Measurements from ENCODE around the gene PLXNC1.
A peak's percentile ranks its signal among the peaks of the same experiment; 100 is the strongest.

Gene PLXNC1

GRCh38 chr12:94123127-94123526 is 25.2 kb upstream of the PLXNC1 start:
- Histone ChIP-seq H3K4me3 (ENCODE audit: low read depth, low read length) (no peak overlapping the region), H3K9me3 (ENCODE audit: severe bottlenecking) (no peaks in the 10 kb centered on the region), H3K27me3 (ENCODE audit: insufficient read depth, low read depth, severe bottlenecking) (no peaks in the 10 kb centered on the region), H3K36me3 (no peaks in the 10 kb centered on the region), H3K27ac (no peak overlapping the region)
- TF ChIP-seq, protein P1, sequence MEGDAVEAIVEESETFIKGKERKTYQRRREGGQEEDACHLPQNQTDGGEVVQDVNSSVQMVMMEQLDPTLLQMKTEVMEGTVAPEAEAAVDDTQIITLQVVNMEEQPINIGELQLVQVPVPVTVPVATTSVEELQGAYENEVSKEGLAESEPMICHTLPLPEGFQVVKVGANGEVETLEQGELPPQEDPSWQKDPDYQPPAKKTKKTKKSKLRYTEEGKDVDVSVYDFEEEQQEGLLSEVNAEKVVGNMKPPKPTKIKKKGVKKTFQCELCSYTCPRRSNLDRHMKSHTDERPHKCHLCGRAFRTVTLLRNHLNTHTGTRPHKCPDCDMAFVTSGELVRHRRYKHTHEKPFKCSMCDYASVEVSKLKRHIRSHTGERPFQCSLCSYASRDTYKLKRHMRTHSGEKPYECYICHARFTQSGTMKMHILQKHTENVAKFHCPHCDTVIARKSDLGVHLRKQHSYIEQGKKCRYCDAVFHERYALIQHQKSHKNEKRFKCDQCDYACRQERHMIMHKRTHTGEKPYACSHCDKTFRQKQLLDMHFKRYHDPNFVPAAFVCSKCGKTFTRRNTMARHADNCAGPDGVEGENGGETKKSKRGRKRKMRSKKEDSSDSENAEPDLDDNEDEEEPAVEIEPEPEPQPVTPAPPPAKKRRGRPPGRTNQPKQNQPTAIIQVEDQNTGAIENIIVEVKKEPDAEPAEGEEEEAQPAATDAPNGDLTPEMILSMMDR (IDR thresholded peaks at IDR 0.05; ENCODE audit: low read depth, low read length): no peak
- no peak for DNase-seq

GRCh38 chr12:94126067-94126466 is 22.3 kb upstream of the PLXNC1 start:
- no peak overlapping the region for H3K4me3 ChIP-seq (ENCODE audit: low read depth, low read length)
- DNase-seq: no peak
- H3K27ac ChIP-seq: no peak overlapping the region
- H3K9me3 ChIP-seq (ENCODE audit: severe bottlenecking): peaks cover under 1% of the 10 kb centered on the region
- TF ChIP-seq, protein P1 (IDR thresholded peaks at IDR 0.05; ENCODE audit: low read depth, low read length): no peak
- no peaks in the 10 kb centered on the region for H3K36me3 ChIP-seq
- no peaks in the 10 kb centered on the region for H3K27me3 ChIP-seq (ENCODE audit: insufficient read depth, low read depth, severe bottlenecking)

DNA sequence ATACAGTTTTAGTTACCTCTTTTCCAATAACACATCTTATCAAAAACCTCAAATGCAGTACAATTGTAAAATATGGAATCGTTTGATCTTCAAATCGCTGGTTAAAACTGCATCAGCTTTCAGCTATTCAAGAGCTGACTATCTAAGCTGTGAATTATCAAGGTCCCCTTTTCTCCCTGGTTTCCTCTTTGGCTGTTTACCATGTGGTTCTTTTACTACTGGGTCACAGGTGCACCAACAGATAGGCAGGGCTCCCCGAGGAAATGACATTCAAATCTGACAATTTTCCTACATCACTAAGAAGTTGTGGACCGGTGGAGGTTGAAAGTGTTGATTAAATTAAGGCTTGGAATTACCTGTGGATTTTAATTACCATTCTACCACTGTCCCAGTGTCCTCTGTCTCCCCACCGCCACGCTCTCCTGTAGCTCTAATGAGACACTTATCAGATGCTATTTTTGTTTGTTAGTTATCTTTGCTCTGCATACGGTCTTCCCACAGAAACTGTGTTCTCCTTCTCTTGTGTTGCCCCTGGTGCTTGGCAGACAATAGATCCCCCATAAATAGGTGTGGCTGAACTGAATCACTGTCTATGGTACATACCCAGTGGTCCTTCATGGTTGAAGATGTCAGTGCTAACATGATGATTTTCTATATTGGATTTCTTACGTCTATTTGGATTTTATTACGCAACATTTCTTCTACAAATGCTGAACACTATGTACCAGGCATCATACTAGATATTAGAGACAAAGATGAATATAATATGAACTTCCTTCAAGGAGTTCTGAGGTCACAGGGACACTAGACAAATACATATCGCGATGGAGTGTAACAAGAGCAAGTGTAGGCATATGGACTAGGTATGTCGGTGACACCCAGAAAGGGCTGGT is 20.9 kb upstream of the PLXNC1 start:
- no peaks in the 10 kb centered on the region for H3K27me3 ChIP-seq (ENCODE audit: insufficient read depth, low read depth, severe bottlenecking)
- H3K9me3 ChIP-seq (ENCODE audit: severe bottlenecking): peaks cover 2% of the 10 kb centered on the region
- H3K4me3 ChIP-seq (ENCODE audit: low read depth, low read length): no peak overlapping the region
- H3K27ac ChIP-seq: no peak overlapping the region
- no peaks in the 10 kb centered on the region for H3K36me3 ChIP-seq
- DNase-seq: no peak
- TF ChIP-seq, protein P1 (IDR thresholded peaks at IDR 0.05; ENCODE audit: low read depth, low read length): no peak

- TF ChIP-seq, protein P1 (IDR thresholded peaks at IDR 0.05; ENCODE audit: low read depth, low read length): no peak
- no peaks in the 10 kb centered on the region for H3K36me3 ChIP-seq
- DNase-seq: no peak
Observed at GRCh38 chr12:94128280-94128679, 20.1 kb upstream of the PLXNC1 start.

DNA sequence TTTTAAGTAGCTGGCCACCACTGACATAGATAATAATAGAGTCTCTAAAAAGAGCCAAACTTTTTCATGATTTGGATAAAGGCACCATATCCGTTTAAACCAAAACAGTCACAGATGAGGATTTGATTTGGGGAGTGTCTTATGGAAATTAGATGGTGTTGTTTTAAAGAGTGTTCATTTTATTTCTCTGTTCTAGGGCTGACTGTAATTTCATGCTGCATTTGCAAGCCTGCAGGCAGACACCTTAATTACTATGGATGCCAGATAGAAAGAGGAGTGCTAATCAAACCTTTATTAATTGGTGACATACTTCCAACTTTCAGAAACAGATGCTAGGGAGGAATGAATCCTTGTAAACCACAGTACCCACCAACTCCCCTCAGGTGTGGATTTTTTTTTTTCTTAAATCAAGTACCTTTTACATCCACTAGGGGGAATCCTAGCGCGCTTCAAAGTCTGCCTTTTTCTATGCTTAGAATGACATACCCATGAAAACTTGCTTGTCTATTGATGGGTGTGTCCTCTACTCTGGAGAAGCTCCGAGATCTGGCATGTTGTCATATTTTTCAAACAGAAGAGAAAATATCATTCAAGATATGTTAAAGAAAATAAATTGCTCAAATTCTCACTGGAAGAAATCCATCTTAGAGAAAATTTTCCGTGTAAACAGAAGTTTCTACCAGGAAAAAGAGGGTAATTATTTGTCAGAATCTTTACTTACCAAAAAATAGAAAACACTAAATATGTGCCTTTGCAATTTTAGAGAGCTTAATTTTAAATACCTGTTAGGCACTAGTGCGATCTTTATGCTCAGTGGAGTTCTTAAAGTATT is 14.2 kb upstream of the PLXNC1 start:
- H3K9me3 ChIP-seq (ENCODE audit: severe bottlenecking): peaks cover 2% of the 10 kb centered on the region
- H3K27me3 ChIP-seq (ENCODE audit: insufficient read depth, low read depth, severe bottlenecking): no peaks in the 10 kb centered on the region
- H3K4me3 ChIP-seq (ENCODE audit: low read depth, low read length): no peak overlapping the region
- TF ChIP-seq, protein P1 (IDR thresholded peaks at IDR 0.05; ENCODE audit: low read depth, low read length): peak; percentile 44
- no peak for DNase-seq
- no peak overlapping the region for H3K27ac ChIP-seq
- H3K36me3 ChIP-seq: no peaks in the 10 kb centered on the region

More at GRCh38 chr12:94128280-94128679, 20.1 kb upstream of the PLXNC1 start:
- H3K4me3 ChIP-seq (ENCODE audit: low read depth, low read length): no peak overlapping the region
- H3K27ac ChIP-seq: no peak overlapping the region
- no peaks in the 10 kb centered on the region for H3K27me3 ChIP-seq (ENCODE audit: insufficient read depth, low read depth, severe bottlenecking)
- H3K9me3 ChIP-seq (ENCODE audit: severe bottlenecking): peaks cover 2% of the 10 kb centered on the region

Data from WERI-Rb-1 (cell line).